ENCODE results near the gene SLC16A10.

- TF ChIP-seq CTCF (optimal IDR thresholded peaks at IDR 0.05 in 1 of 3, IDR thresholded peaks at IDR 0.05 in 1 of 3, conservative IDR thresholded peaks at IDR 0.05 in 1 of 3; ENCODE audit: extremely low read depth in 1 of 3, insufficient read depth in 2 of 3, low read length in 3 of 3) (no peak), EZH2 (IDR thresholded peaks at IDR 0.05; ENCODE audit: low read length) (no peak)
Observed at GRCh38 chr6:111230351-111231089, 143.2 kb downstream of the SLC16A10 start.
